Loucy (cell line): Measurements from ENCODE around the gene SCN2A.
"Not testable (repeated sequence)": the region's sequence is repeated elsewhere in the genome, so short reads cannot be mapped to it uniquely, and the experiment has no call there.

Experiments used
- H2AFZ ChIP-seq: fragments of 200-600 bp; sonication (generic); 2 replicates; pipeline ENCODE4 v1.6.0; 2016; ENCODE audit warnings: antibody characterized with exemption, mild to moderate bottlenecking, low read length, moderate library complexity
- H3F3A ChIP-seq: fragments of 200-600 bp; 2 replicates; pipeline ENCODE4 v1.6.0; 2016; ENCODE audit warnings: antibody characterized with exemption, low read depth, mild to moderate bottlenecking
- H3K27me3 ChIP-seq: fragments of 200-600 bp; sonication (generic); 2 replicates; pipeline ENCODE4 v1.6.1; 2014; ENCODE audit warnings: low read length, mild to moderate bottlenecking; ENCODE audit not compliant: insufficient read depth, poor library complexity, severe bottlenecking
- H3K36me3 ChIP-seq: fragments of 200-600 bp; sonication (generic); 2 replicates; pipeline ENCODE4 v1.6.1; 2016; ENCODE audit warnings: low read length; ENCODE audit not compliant: insufficient read depth
- H3K4me1 ChIP-seq: fragments of 200-600 bp; sonication (generic); 2 replicates; pipeline ENCODE4 v1.5.1; 2014; ENCODE audit warnings: low read length, mild to moderate bottlenecking; ENCODE audit not compliant: insufficient read depth, poor library complexity, severe bottlenecking
- H3K4me2 ChIP-seq: fragments of 200-600 bp; sonication (generic); 2 replicates; pipeline ENCODE4 v1.6.0; 2014; ENCODE audit warnings: antibody characterized with exemption, low read length, low read depth, mild to moderate bottlenecking; ENCODE audit not compliant: poor library complexity, severe bottlenecking
- H3K4me3 ChIP-seq: fragments of 200-600 bp; sonication (generic); 2 replicates; pipeline ENCODE4 v1.5.1; 2014; ENCODE audit warnings: low read length, mild to moderate bottlenecking, mixed read lengths; ENCODE audit not compliant: poor library complexity, severe bottlenecking
- H3K79me2 ChIP-seq: fragments of 200-600 bp; sonication (generic); 2 replicates; pipeline ENCODE4 v1.6.1; 2014; ENCODE audit warnings: low read length; ENCODE audit not compliant: insufficient read depth
- H3K9ac ChIP-seq: fragments of 200-600 bp; sonication (generic); 2 replicates; pipeline ENCODE4 v1.6.0; 2014; ENCODE audit warnings: mild to moderate bottlenecking, low read depth, low read length, moderate library complexity; ENCODE audit not compliant: poor library complexity, severe bottlenecking
- H3K9me2 ChIP-seq: fragments of 200-600 bp; sonication (generic); replicated peaks from 2 replicates; pipeline ENCODE4 v1.6.1; 2016; ENCODE audit warnings: low read depth, low read length, mixed read lengths
- H3K9me3 ChIP-seq: fragments of 200-600 bp; sonication (generic); 2 replicates; pipeline ENCODE4 v1.6.1; 2014; ENCODE audit warnings: mild to moderate bottlenecking, antibody characterized with exemption, low read length, low read depth; ENCODE audit not compliant: insufficient read depth
- H4K20me1 ChIP-seq: fragments of 200-600 bp; sonication (generic); 2 replicates; pipeline ENCODE4 v1.6.0; 2014; ENCODE audit warnings: antibody characterized with exemption, low read length, mild to moderate bottlenecking; ENCODE audit not compliant: insufficient read depth, poor library complexity, severe bottlenecking
- CTCF ChIP-seq: fragments of 200-600 bp; sonication (generic); conservative IDR thresholded peaks from 2 replicates; pipeline ENCODE4 v1.5.1; 2014; ENCODE audit warnings: mild to moderate bottlenecking, antibody characterized with exemption, low read length
- EZH2phosphoT487 ChIP-seq: fragments of 200-600 bp; IDR thresholded peaks from 2 replicates; pipeline ENCODE4 v1.6.1; 2018; ENCODE audit warnings: antibody characterized with exemption, mild to moderate bottlenecking, moderate library complexity, borderline replicate concordance

Gene SCN2A

GRCh38 chr2:165313509-165313908, 74.3 kb downstream of the SCN2A start:
- H3K9me3 ChIP-seq = no peaks in the 10 kb centered on the region
- no peaks in the 10 kb centered on the region for H4K20me1 ChIP-seq
- H3K4me3 ChIP-seq = peak overlapping the region; percentile 8
- no peaks in the 10 kb centered on the region for H3K79me2 ChIP-seq
- no peaks in the 10 kb centered on the region for H3K36me3 ChIP-seq
- no peak for TF ChIP-seq CTCF
- no peak for TF ChIP-seq EZH2phosphoT487
- no peaks in the 10 kb centered on the region for H3K27me3 ChIP-seq
- H3F3A ChIP-seq = no peaks in the 10 kb centered on the region
- H3K9me2 ChIP-seq = no peaks in the 10 kb centered on the region
- H2AFZ ChIP-seq = no peak overlapping the region
- H3K9ac ChIP-seq = peak overlapping the region; percentile 12
- H3K4me2 ChIP-seq = peak overlapping the region; percentile 41
- peaks cover 21% of the 10 kb centered on the region for H3K4me1 ChIP-seq

DNA sequence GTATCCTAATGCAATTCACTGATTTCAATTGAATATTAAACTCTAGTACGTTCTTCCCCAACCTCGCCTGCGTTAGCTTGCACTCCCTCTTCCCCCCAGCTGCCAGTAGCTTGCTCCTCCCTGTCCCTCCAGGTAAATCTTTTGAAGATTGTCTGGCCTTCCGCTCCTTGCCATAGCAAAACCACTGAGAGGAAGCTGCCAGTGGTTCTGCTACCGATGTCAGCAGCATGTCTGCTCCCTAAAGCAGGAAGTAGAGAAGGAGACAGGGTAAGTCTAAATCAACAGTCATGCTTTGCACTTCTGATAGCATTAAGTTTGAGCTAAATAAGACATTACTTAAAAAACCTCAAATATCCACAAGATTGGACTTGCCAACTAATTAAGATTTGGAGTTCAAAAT, 89.1 kb downstream of the SCN2A start:
- peak overlapping the region; percentile 71 for H2AFZ ChIP-seq
- H3K4me3 ChIP-seq = peak overlapping the region; percentile 6
- no peak for TF ChIP-seq EZH2phosphoT487
- no peak for TF ChIP-seq CTCF

DNA sequence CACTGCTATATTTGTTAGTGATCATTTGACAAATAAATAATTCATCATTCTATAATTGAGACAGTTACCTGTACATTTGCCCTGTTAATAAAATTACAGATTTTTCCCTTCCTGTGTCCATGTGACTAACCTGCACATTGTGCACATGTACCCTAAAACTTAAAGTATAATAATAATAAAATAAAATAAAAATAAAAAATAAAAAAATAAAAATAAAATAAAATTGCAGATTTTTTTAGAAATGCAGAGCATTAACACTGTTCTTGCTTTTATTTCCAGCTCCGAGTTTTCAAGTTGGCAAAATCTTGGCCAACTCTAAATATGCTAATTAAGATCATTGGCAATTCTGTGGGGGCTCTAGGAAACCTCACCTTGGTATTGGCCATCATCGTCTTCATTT, 105.1 kb downstream of the SCN2A start:
- H3K4me3 ChIP-seq, H3K9me3 ChIP-seq, H3K27me3 ChIP-seq, H3K4me1 ChIP-seq, H3K36me3 ChIP-seq, H3K4me2 ChIP-seq, H3K79me2 ChIP-seq, H3F3A ChIP-seq, H4K20me1 ChIP-seq, H2AFZ ChIP-seq, H3K9me2 ChIP-seq, H3K9ac ChIP-seq: not testable (repeated sequence)

More for the DNA sequence above, 89.1 kb downstream of the SCN2A start:
- Histone ChIP-seq H3K9ac (no peak overlapping the region), H4K20me1 (no peaks in the 10 kb centered on the region), H3K27me3 (no peaks in the 10 kb centered on the region), H3K79me2 (no peaks in the 10 kb centered on the region), H3K9me2 (no peaks in the 10 kb centered on the region), H3K36me3 (no peaks in the 10 kb centered on the region), H3K4me1 (peaks cover 25% of the 10 kb centered on the region), H3F3A (no peaks in the 10 kb centered on the region), H3K9me3 (no peaks in the 10 kb centered on the region), H3K4me2 (peak overlapping the region; percentile 44)

GRCh38 chr2:165348441-165348840, 109.2 kb downstream of the SCN2A start:
- peaks cover 9% of the 10 kb centered on the region for H3K4me1 ChIP-seq
- H3K79me2 ChIP-seq = no peaks in the 10 kb centered on the region
- no peaks in the 10 kb centered on the region for H3K9me2 ChIP-seq

More at GRCh38 chr2:165348441-165348840, 109.2 kb downstream of the SCN2A start:
- H3F3A ChIP-seq = no peaks in the 10 kb centered on the region
- H3K9me3 ChIP-seq = no peaks in the 10 kb centered on the region
- H3K4me3 ChIP-seq = no peak overlapping the region
- no peak overlapping the region for H3K4me2 ChIP-seq
- no peaks in the 10 kb centered on the region for H3K27me3 ChIP-seq
- H3K36me3 ChIP-seq = no peaks in the 10 kb centered on the region
- H2AFZ ChIP-seq = no peak overlapping the region
- H3K9ac ChIP-seq = no peak overlapping the region
- TF ChIP-seq EZH2phosphoT487 (no peak), CTCF (no peak)
- H4K20me1 ChIP-seq = no peaks in the 10 kb centered on the region
